ENCODE data around the gene MON1B.
A peak's percentile ranks its signal among the peaks of the same experiment; 100 is the strongest.

The MON1B gene

DNA sequence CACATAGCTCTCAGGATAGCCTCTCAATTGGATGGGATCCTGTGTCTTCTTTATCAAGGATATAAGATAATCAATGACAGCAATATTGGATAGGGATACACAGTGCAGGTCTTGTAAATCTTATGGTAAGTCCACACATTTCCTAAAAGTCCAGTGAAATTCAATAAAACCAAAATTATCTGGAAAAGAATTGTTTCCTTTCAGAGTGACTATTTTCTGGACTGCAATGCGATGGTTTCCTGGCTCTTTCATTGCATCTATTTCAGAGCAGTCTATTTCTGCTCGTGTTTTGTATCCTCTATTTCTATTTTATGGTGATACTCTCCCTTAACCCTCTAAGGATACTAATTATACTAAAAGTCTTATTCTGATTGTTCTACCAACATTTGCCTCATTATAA is 24.3 kb upstream of the MON1B start:
- H3F3A ChIP-seq (ENCODE audit: low read depth): no peaks in the 10 kb centered on the region
- no peak overlapping the region for H3K9ac ChIP-seq (ENCODE audit: low read depth, low read length, poor library complexity, severe bottlenecking)
- H3K4me3 ChIP-seq (ENCODE audit: low read length, poor library complexity, severe bottlenecking): no peak overlapping the region
- H3K27me3 ChIP-seq (ENCODE audit: insufficient read depth, low read length, poor library complexity, severe bottlenecking): no peaks in the 10 kb centered on the region
- no peaks in the 10 kb centered on the region for H3K36me3 ChIP-seq (ENCODE audit: insufficient read depth, low read length)
- no peak overlapping the region for H2AFZ ChIP-seq (ENCODE audit: low read length)
- H3K4me1 ChIP-seq (ENCODE audit: insufficient read depth, low read length, poor library complexity, severe bottlenecking): no peaks in the 10 kb centered on the region
- H3K4me2 ChIP-seq (ENCODE audit: low read depth, low read length, poor library complexity, severe bottlenecking): no peak overlapping the region
- no peaks in the 10 kb centered on the region for H3K9me2 ChIP-seq (replicated peaks; ENCODE audit: low read depth, low read length)
- no peaks in the 10 kb centered on the region for H3K79me2 ChIP-seq (ENCODE audit: insufficient read depth, low read length)
- no peaks in the 10 kb centered on the region for H4K20me1 ChIP-seq (ENCODE audit: insufficient read depth, low read length, poor library complexity, severe bottlenecking)
- H3K9me3 ChIP-seq (ENCODE audit: insufficient read depth, low read depth, low read length): no peaks in the 10 kb centered on the region
- TF ChIP-seq EZH2phosphoT487 (IDR thresholded peaks at IDR 0.05; ENCODE audit: borderline replicate concordance) (no peak), CTCF (conservative IDR thresholded peaks at IDR 0.05; ENCODE audit: low read length) (no peak)

GRCh38 chr16:77168901-77169300 is 22.1 kb upstream of the MON1B start:
- H3K9ac ChIP-seq (ENCODE audit: low read depth, low read length, poor library complexity, severe bottlenecking): no peak overlapping the region
- TF ChIP-seq CTCF (conservative IDR thresholded peaks at IDR 0.05; ENCODE audit: low read length): no peak
- TF ChIP-seq EZH2phosphoT487 (IDR thresholded peaks at IDR 0.05; ENCODE audit: borderline replicate concordance): no peak
- no peaks in the 10 kb centered on the region for H3K4me1 ChIP-seq (ENCODE audit: insufficient read depth, low read length, poor library complexity, severe bottlenecking)
- H3K9me2 ChIP-seq (replicated peaks; ENCODE audit: low read depth, low read length): no peaks in the 10 kb centered on the region
- no peaks in the 10 kb centered on the region for H3F3A ChIP-seq (ENCODE audit: low read depth)
- no peaks in the 10 kb centered on the region for H3K79me2 ChIP-seq (ENCODE audit: insufficient read depth, low read length)
- no peak overlapping the region for H2AFZ ChIP-seq (ENCODE audit: low read length)
- H3K9me3 ChIP-seq (ENCODE audit: insufficient read depth, low read depth, low read length): no peaks in the 10 kb centered on the region
- no peak overlapping the region for H3K4me2 ChIP-seq (ENCODE audit: low read depth, low read length, poor library complexity, severe bottlenecking)
- no peaks in the 10 kb centered on the region for H3K36me3 ChIP-seq (ENCODE audit: insufficient read depth, low read length)
- H4K20me1 ChIP-seq (ENCODE audit: insufficient read depth, low read length, poor library complexity, severe bottlenecking): no peaks in the 10 kb centered on the region
- no peak overlapping the region for H3K4me3 ChIP-seq (ENCODE audit: low read length, poor library complexity, severe bottlenecking)
- no peaks in the 10 kb centered on the region for H3K27me3 ChIP-seq (ENCODE audit: insufficient read depth, low read length, poor library complexity, severe bottlenecking)

- Histone ChIP-seq H3K9ac (ENCODE audit: low read depth, low read length, poor library complexity, severe bottlenecking) (no peak overlapping the region), H3K79me2 (ENCODE audit: insufficient read depth, low read length) (no peaks in the 10 kb centered on the region), H3K9me3 (ENCODE audit: insufficient read depth, low read depth, low read length) (no peaks in the 10 kb centered on the region), H3K4me2 (ENCODE audit: low read depth, low read length, poor library complexity, severe bottlenecking) (no peak overlapping the region), H3F3A (ENCODE audit: low read depth) (no peaks in the 10 kb centered on the region), H4K20me1 (ENCODE audit: insufficient read depth, low read length, poor library complexity, severe bottlenecking) (no peaks in the 10 kb centered on the region), H2AFZ (ENCODE audit: low read length) (0 out of 2 replicates have a peak overlapping the region, but pooled peaks have one; percentile 73), H3K4me1 (ENCODE audit: insufficient read depth, low read length, poor library complexity, severe bottlenecking) (no peaks in the 10 kb centered on the region), H3K36me3 (ENCODE audit: insufficient read depth, low read length) (no peaks in the 10 kb centered on the region), H3K9me2 (replicated peaks; ENCODE audit: low read depth, low read length) (no peaks in the 10 kb centered on the region), H3K4me3 (ENCODE audit: low read length, poor library complexity, severe bottlenecking) (no peak overlapping the region), H3K27me3 (ENCODE audit: insufficient read depth, low read length, poor library complexity, severe bottlenecking) (no peaks in the 10 kb centered on the region)
- TF ChIP-seq EZH2phosphoT487 (IDR thresholded peaks at IDR 0.05; ENCODE audit: borderline replicate concordance) (no peak), CTCF (conservative IDR thresholded peaks at IDR 0.05; ENCODE audit: low read length) (peak; percentile 92)
These were observed 21.2 kb upstream of the MON1B start for GRCh38 chr16:77169650-77170236.

Measured in Loucy (cell line).